SK-N-MC (cell line): ENCODE results near the gene REEP1.

Experiments
- EZH2 ChIP-seq: fragments of 200-600 bp; sonication (generic); IDR thresholded peaks from one replicate; pipeline ENCODE4 v1.6.1; 2017; ENCODE audit warnings: antibody characterized with exemption
- FOXP2 ChIP-seq: optimal IDR thresholded peaks from 2 replicates; pipeline ENCODE3; 2011; ENCODE audit warnings: mild to moderate bottlenecking, moderate library complexity; ENCODE audit not compliant: insufficient read depth; ENCODE audit errors: extremely low read length, control extremely low read depth
- POLR2AphosphoS5 ChIP-seq: IDR thresholded peaks from 2 replicates; pipeline ENCODE4 v1.6.1; 2012; ENCODE audit warnings: mild to moderate bottlenecking, low read depth, low read length, borderline replicate concordance

DNA sequence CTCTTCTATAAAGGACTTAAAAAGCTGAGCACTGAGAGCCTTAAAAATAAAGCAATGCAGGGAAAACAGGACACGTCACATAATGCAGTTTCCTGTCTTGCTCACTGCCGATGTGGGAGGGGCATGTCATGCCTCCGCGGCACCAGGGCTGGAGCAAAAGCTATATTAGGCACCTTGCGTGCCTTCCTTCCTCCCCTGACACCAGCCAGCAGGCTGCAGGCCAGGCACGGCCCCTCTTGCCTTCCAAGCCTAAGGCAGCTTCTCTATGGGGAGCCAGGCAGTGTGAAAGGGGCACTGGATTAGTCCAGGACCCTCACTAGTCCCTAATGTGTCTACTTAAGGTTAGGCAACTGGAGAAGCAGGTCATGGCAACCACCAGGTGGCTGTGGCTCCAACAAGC is 111.8 kb downstream of the REEP1 start:
- TF ChIP-seq POLR2AphosphoS5: no peak
- TF ChIP-seq EZH2: no peak
- TF ChIP-seq FOXP2: no peak
